Upper lobe of left lung (tissue), 4 donors: Measurements from ENCODE around the gene DDIT4.

Source experiments
- CTCF ChIP-seq, 6 experiments: fragments of 450-650 bp in 4 of 6; fragments of 200-600 bp in 2 of 6; sonication (generic) in 2 of 6; IDR thresholded peaks; one replicate each; pipeline ENCODE4 v1.5.1; 2016 to 2019; ENCODE audit warnings: antibody characterized with exemption in 6 of 6
- EP300 ChIP-seq, 4 donors: sonication (generic); formaldehyde crosslinking; IDR thresholded peaks; one replicate each; pipeline ENCODE4 v1.5.1; 2017; ENCODE audit warnings: antibody characterized with exemption in 4 of 4, control low read depth in 2 of 4
- POLR2AphosphoS5 ChIP-seq, 2 donors: sonication (generic); formaldehyde crosslinking; IDR thresholded peaks; one replicate each; pipeline ENCODE4 v1.5.1; 2017; ENCODE audit warnings: antibody characterized with exemption in 2 of 2

- TF ChIP-seq CTCF (IDR thresholded peaks at IDR 0.05) (no peak), EP300 (IDR thresholded peaks at IDR 0.05) (no peak), POLR2AphosphoS5 (IDR thresholded peaks at IDR 0.05) (no peak)
Measured at GRCh38 chr10:72322280-72323058, 48.7 kb downstream of the DDIT4 start.
